Endodermal cell (in vitro differentiated cells): ENCODE results near the gene PLEKHD1. TPM values are rescaled to one million over a fixed set of nuclear protein-coding genes. Genes with fewer than 3 reads are reported as not detected.

Source experiments
- DNase-seq: peaks from one replicate; pipeline ENCODE4 v3.0.0-alpha.2; 2017
- H3K27ac ChIP-seq: 2 replicates; pipeline ENCODE4 v1.5.1; 2013; ENCODE audit warnings: mild to moderate bottlenecking, low read depth, low read length, moderate library complexity
- H3K27me3 ChIP-seq: 2 replicates; pipeline ENCODE4 v1.6.1; 2013; ENCODE audit warnings: mild to moderate bottlenecking, low read length, moderate library complexity; ENCODE audit not compliant: insufficient read depth, control insufficient read depth, poor library complexity, severe bottlenecking
- H3K36me3 ChIP-seq: 2 replicates; pipeline ENCODE4 v1.7.0; 2013; ENCODE audit warnings: mild to moderate bottlenecking, low read length, moderate library complexity; ENCODE audit not compliant: control insufficient read depth, insufficient read depth
- H3K4me1 ChIP-seq: one replicate; pipeline ENCODE4 v1.7.0; 2013; ENCODE audit warnings: low read length; ENCODE audit not compliant: control insufficient read depth, insufficient read depth
- H3K4me3 ChIP-seq: 2 replicates; pipeline ENCODE4 v1.5.1; 2013; ENCODE audit warnings: mild to moderate bottlenecking, low read length, moderate library complexity
- H3K9ac ChIP-seq: 2 replicates; pipeline ENCODE4 v1.6.1; 2013; ENCODE audit warnings: mild to moderate bottlenecking, low read length, moderate library complexity; ENCODE audit not compliant: poor library complexity, severe bottlenecking; ENCODE audit errors: extremely low read depth
- H3K9me3 ChIP-seq: 2 replicates; pipeline ENCODE4 v1.6.1; 2013; ENCODE audit warnings: mild to moderate bottlenecking, low read length, moderate library complexity; ENCODE audit not compliant: control insufficient read depth
- H3K27ac Mint-ChIP-seq: 2 replicates; pipeline ENCODE4 v1.8.0; 2020; ENCODE audit warnings: mixed read lengths
- H3K27me3 Mint-ChIP-seq: 2 replicates; pipeline ENCODE4 v1.8.0; 2021; ENCODE audit warnings: mild to moderate bottlenecking, mixed read lengths; ENCODE audit not compliant: insufficient read depth
- H3K36me3 Mint-ChIP-seq: 2 replicates; pipeline ENCODE4 v1.8.0; 2020; ENCODE audit warnings: low read depth, mixed read lengths
- H3K4me1 Mint-ChIP-seq: 2 replicates; pipeline ENCODE4 v1.8.0; 2020; ENCODE audit warnings: mixed read lengths
- H3K4me3 Mint-ChIP-seq: 2 replicates; pipeline ENCODE4 v1.8.0; 2020; ENCODE audit warnings: mild to moderate bottlenecking, moderate library complexity, mixed read lengths
- H3K9me3 Mint-ChIP-seq: 2 replicates; pipeline ENCODE4 v1.8.0; 2020; ENCODE audit warnings: mild to moderate bottlenecking, mixed read lengths
- CTCF ChIP-seq: fragments of 200-600 bp; sonication (generic); conservative IDR thresholded peaks from 2 replicates; pipeline ENCODE4 v1.5.0; 2021; ENCODE audit warnings: antibody characterized with exemption, mild to moderate bottlenecking
- WGBS, 2 experiments: methylation state at CpG; one replicate each; pipeline versions ENCODE4 v1.1.5 to v1.1.7; 2013; ENCODE audit warnings: missing lambda C conversion rate in 2 of 2, mixed read lengths in 1 of 2; ENCODE audit not compliant: insufficient coverage in 1 of 2, insufficient read length in 1 of 2; 5-methylcytosine and 5-hydroxymethylcytosine counted together
- total RNA-seq, 2 donors: library from RNA; stranded (reverse); fragmentation: NEBNext Ultra II Directional in 1 of 2; extraction: Animal tissue kit (Norgen Biotek cat#: 25700) in 1 of 2; gene quantifications; 2 replicates in 1 of 2; 3 replicates in 1 of 2; pipeline ENCODE4 v1.2.1, GENCODE V29; 2021

The PLEKHD1 gene
- total RNA-seq, 2 donors from 2014 or later, result 0.11 TPM

GRCh38 chr14:69560826-69561225 is 76.3 kb downstream of the PLEKHD1 start:
- Mint-ChIP-seq H3K4me3 (no peak overlapping the region), H3K9me3 (no peaks in the 10 kb centered on the region), H3K27ac (peak overlapping the region; percentile 95), H3K27me3 (peaks cover 3% of the 10 kb centered on the region), H3K36me3 (no peaks in the 10 kb centered on the region), H3K4me1 (peaks cover 29% of the 10 kb centered on the region)
- DNase-seq, result no peak
- H3K4me1 ChIP-seq, result peaks cover 20% of the 10 kb centered on the region
- no peak for TF ChIP-seq CTCF
- no peaks in the 10 kb centered on the region for H3K36me3 ChIP-seq
- H3K9ac ChIP-seq, result peak overlapping the region; percentile 76
- WGBS, 2 experiments, result 92 to 93% methylated on average over 5 to 7 of the region's 7 CpGs
- no peaks in the 10 kb centered on the region for H3K9me3 ChIP-seq
- peak overlapping the region; percentile 40 for H3K27ac ChIP-seq
- H3K4me3 ChIP-seq, result no peak overlapping the region
- no peaks in the 10 kb centered on the region for H3K27me3 ChIP-seq

- no peaks in the 10 kb centered on the region for H3K9me3 Mint-ChIP-seq
- H3K9me3 ChIP-seq, result no peaks in the 10 kb centered on the region
- H3K4me1 Mint-ChIP-seq, result peaks cover 29% of the 10 kb centered on the region
- no peaks in the 10 kb centered on the region for H3K36me3 ChIP-seq
- H3K27me3 Mint-ChIP-seq, result peaks cover 3% of the 10 kb centered on the region
- H3K4me1 ChIP-seq, result peaks cover 20% of the 10 kb centered on the region
- H3K27ac Mint-ChIP-seq, result peak overlapping the region; percentile 95
- H3K27ac ChIP-seq, result peak overlapping the region; percentile 61
- H3K27me3 ChIP-seq, result no peaks in the 10 kb centered on the region
- no peak overlapping the region for H3K4me3 Mint-ChIP-seq
- peak; percentile 80 for DNase-seq
- no peaks in the 10 kb centered on the region for H3K36me3 Mint-ChIP-seq
- peak overlapping the region; percentile 43 for H3K4me3 ChIP-seq
- TF ChIP-seq CTCF, result no peak
- peak overlapping the region; percentile 76 for H3K9ac ChIP-seq
Observed at GRCh38 chr14:69561893-69562292, 77.4 kb downstream of the PLEKHD1 start.

GRCh38 chr14:69567563-69567962 is 83.0 kb downstream of the PLEKHD1 start:
- peaks cover 24% of the 10 kb centered on the region for H3K36me3 ChIP-seq
- H3K9me3 ChIP-seq, result no peaks in the 10 kb centered on the region
- 87 to 93% methylated on average over 3 to 5 of the region's 5 CpGs for WGBS, 2 experiments
- no peak for TF ChIP-seq CTCF
- peaks cover 1% of the 10 kb centered on the region for H3K4me1 ChIP-seq
- no peak overlapping the region for H3K27ac Mint-ChIP-seq
- H3K9me3 Mint-ChIP-seq, result peaks cover 18% of the 10 kb centered on the region
- no peak overlapping the region for H3K4me3 Mint-ChIP-seq
- no peak overlapping the region for H3K9ac ChIP-seq
- DNase-seq, result no peak
- H3K4me3 ChIP-seq, result no peak overlapping the region
- H3K27me3 Mint-ChIP-seq, result peaks cover 49% of the 10 kb centered on the region
- H3K36me3 Mint-ChIP-seq, result peaks cover 27% of the 10 kb centered on the region
- H3K27ac ChIP-seq, result no peak overlapping the region
- H3K4me1 Mint-ChIP-seq, result peaks cover 4% of the 10 kb centered on the region
- H3K27me3 ChIP-seq, result peaks cover 22% of the 10 kb centered on the region
